Suppressor macrophage treated with lipopolysaccharide for 4 hours (primary cell): Measurements from ENCODE around the gene KCNK7.
A peak's percentile ranks its signal among the peaks of the same experiment; 100 is the strongest.

Source experiments
- DNase-seq: peaks from one replicate; pipeline ENCODE4 v3.0.0-alpha.2; 2020

The KCNK7 gene

DNA sequence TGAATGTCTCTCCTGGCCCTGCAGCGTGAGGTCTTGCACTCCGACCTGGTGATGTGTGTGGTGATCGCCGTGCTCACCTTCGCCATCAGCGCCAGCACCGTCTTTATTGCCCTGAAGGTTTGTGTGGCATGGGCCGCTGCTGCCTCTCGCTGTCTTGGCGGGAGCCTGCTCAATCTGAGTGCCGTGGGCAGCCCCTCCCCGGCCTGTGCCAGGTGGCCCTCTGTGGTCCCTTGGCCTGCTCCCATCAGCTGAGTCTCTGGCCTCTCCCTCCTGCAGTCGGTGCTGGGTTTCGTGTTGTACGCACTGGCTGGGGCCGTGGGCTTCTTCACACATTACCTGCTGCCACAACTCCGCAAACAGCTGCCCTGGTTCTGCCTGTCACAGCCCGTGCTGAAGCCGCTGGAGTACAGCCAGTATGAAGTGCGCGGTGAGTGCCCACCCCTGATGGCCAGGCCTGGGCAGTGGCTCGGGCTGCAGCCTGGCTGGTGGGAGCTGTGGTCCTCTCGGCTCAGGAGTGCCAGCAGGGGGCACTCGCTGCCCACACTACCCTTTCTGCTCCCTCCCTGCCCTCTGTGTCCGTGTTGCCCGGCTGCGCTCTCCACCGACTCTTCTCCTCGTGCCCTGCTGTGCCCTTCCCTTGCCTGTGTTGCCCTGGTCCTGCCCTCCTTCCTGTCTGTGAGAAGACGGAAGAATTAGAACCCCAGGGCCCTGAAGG, 30.2 kb upstream of the KCNK7 start:
- DNase-seq, result peak; percentile 79

DNA sequence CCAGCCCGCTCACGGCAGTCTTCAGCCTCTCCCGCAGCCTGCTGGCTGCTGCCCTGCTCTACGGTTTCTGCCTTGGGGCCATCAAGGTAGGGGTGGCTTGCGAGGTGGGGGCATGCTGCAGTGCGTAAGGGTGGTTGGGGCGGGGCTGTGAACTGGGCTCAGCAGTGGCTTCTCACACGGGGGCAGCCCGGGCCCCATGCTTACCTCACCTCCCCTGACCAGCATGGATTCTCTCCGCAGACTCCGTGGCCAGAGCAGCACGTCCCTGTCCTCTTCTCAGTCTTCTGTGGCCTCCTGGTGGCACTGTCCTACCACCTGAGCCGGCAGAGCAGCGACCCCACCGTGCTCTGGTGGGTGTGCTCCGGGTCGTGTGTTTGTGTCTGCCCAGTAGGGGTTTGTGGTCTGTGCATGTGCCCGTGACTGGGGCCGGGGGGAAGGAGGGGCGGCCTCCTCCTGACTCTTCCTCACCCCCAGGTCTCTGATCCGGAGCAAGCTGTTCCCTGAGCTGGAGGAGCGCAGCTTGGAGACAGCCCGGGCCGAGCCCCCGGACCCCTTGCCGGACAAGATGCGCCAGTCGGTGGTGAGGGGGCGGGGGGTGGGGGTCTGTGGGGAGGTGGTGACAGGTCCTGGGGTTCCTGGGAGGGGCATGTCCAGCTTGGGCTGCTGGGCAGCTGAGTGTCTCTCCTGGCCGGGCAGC, 29.5 kb upstream of the KCNK7 start:
- no peak for DNase-seq

DNA sequence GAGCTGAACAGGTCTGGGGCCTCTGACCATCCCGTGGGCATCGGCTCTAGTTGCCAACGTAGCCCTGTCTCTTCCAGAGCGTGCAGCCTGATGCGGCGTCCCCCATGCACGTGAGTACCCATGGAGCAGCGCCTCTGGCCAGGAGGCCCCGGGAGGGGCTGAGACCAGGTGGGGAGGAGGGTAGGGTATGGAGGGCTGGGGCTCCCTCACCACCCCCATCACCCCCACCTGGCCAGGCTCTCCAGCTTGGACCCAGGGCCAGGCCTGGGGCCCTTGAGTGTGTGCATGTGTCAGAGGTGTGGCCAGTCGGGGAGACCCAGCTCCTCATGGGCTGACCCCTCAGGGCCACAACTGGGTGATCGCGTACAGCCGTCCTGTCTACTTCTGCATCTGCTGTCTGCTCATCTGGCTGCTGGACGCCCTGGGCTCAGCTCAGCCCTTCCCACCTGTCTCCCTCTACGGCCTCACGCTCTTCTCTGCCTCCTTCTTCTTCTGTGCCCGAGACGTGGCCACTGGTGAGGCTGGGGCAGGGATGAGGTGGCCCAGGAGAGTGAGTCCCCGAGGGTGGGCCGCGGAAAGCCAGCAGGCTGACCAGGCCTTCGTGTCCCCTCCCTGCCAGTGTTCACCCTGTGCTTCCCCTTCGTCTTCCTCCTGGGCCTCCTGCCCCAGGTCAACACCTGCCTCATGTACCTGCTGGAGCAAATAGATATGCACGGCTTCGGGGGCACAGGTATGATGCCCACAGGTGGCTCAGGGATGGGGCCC, 28.4 kb upstream of the KCNK7 start:
- DNase-seq, result no peak

DNA sequence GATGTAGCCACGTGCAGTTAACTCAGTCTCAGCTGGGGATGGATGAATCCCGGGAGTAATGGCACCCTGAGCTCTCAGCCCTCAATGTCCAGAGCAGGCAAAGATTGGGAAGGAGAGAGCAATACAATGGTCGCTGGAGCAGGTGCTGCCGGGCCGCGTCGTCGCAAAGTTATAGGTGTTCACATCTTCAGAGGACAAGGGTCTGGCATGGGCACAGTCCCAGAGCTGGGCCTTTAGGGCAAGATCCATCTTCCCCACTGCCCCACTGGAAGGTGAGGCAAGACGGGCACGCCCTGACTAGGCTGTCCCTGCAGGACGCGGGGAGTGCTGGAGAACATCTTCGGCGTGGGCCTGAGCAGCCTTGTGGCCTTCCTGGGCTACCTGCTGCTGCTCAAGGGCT, 27.6 kb upstream of the KCNK7 start:
- DNase-seq, result no peak

DNA sequence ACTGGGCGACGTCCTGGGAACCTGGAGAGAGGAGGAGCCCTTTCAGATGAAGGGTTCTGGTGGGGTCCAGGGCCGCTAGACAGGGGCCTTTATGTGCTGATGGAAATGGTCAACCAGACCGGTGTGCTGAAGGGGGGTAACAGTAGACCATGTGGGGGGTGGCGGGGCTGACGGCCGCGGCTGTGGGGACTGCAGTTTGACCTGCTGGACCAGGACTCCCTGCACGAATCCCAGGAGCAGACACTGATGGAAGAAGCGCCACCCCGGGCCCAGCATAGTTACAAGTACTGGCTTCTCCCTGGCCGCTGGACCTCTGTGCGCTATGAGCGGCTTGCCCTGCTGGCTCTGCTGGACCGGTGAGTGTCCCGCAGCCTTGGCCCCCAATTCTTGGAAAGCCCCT, 26.4 kb upstream of the KCNK7 start:
- DNase-seq, result no peak

DNA sequence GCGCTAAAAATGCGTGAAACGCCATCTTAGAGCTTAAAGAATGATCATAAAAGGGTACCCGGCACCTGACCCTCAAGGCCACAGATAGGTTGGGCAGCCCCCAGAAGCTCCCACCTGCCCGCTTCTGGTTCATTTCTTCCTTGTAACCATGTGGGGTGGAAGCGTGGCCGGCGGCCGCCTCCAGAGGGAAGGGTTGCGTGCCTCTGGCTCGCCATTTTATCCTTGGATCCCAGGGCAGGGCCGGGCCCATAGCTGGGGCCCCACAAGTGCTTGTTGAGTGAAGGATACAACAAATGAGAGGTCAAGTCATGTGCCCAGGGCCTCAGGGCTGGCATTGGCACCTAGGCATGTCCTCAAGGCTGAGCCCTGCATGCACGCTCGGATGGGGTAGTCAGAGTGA, 25.9 kb upstream of the KCNK7 start:
- no peak for DNase-seq

DNA sequence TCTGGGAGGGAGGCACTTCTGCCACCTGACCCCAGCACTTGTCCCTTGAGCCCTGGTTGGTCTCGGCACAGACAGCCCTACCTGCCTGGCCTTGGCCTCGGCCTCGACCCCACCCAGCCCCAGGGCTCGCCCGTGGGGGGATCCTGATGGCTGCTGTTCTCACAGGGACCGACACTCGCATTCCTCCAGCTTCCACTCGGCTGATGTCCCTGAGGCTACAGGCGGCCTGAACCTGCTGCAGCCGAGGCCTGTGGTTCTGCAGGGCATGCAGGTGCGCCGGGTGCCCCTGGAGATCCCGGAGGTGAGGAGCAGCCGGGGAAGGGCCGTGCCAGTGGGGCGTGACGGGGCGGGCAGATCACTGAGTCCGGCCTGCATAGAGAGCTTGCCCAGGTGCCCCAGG, 25.1 kb upstream of the KCNK7 start:
- DNase-seq, result no peak

DNA sequence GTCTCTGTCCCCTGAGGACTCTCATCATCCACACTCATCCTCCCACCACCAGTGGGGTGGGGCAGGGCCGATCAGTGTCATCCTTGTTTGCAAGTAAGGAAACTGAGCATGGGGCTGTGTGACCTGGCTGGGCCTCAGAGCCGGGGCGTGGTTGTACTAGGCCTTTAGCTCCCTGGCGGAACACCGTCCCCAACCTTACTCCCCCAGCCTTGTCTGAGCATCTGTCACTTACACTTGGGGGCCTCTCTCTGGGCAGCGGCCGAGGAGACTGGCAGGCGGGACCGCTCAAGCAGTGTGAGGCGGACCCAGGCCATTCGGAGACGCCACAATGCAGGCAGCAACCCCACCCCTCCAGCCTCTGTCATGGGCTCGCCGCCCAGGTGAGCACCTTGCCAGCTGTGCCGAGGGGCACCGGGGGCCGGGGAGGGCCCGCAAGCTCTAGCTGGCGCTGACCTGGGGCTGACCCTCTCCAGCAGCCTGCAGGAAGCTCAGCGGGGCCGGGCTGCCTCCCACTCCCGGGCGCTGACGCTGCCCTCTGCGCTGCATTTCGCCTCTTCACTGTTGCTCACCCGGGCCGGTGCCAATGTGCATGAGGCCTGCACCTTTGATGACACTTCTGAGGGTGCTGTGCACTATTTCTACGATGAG, 23.8 kb upstream of the KCNK7 start:
- DNase-seq, result no peak

DNA sequence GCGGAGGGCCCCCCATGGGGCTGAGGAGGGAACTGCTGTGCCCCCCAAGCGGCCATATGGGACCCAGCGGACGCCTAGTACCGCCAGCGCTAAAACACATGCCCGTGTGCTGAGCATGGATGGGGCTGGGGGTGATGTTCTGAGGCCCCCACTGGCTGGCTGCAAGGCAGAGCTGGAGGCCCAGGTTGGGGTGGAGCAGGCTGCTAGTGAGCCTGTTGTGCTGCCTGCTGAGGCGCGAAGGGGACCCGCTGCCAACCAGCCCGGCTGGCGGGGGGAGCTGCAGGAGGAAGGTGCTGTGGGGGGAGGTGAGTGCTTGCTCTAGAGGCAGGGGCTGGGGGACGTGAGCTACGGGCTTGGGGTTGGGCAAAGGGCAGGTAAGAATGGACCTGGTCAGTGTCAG, 23.2 kb upstream of the KCNK7 start:
- no peak for DNase-seq

DNA sequence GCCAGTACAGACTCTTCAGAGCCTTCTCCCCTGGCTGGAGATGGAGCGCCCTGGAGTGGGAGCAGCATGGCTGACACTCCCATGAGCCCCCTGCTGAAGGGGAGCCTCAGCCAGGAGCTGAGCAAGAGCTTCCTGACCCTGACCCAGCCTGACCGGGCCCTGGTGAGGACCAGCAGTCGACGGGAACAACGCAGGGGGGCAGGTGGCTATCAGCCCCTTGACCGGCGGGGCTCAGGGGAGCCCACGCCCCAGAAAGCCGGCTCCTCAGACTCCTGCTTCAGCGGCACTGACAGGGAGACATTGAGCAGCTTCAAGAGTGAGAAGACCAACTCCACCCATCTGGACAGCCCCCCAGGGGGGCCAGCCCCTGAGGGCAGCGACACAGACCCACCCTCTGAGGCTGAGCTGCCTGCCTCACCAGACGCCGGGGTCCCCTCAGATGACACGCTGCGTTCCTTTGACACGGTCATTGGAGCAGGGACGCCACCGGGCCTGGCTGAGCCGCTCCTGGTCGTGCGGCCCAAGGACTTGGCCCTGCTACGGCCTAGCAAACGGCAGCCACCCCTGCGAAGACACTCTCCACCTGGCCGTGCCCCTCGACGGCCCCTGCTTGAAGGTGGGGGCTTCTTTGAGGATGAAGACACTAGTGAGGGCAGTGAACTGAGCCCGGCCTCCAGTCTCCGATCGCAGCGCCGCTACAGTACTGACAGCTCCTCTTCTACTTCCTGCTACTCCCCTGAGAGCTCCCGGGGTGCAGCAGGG, 22.6 kb upstream of the KCNK7 start:
- DNase-seq, result no peak

DNA sequence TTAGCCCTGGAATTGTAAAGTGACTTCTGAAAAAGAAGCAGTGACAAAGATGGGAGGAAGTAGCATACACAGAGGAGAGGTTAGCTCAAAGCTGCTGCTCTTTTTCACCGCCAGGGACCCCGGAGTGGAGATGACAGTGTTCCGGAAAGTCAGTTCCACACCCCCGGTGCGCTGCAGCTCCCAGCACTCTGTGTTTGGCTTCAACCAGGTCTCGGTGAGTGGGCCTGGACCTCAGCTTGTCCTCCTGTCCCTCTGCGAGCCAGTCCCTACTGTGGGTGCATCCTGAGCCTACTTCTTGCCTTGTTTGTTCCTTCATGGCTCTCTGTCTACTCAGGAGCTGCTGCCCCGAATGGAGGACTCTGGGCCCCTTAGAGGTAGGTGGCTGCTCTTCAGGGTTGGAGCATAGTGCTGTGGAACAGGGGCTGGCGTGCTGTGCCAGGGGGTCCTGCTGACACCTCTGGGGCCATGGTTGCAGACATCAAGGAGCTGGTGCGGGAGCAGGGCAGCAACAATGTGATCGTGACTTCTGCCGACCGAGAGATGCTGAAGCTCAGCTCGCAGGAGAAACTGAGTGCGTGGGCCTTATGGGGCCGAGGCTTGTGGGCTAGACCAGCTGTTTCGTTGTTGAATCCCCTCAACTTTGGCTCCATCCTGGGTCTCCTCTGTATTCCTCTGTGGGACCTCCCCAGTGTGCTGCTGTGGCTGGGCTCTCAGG, 21.7 kb upstream of the KCNK7 start:
- DNase-seq, result no peak

DNA sequence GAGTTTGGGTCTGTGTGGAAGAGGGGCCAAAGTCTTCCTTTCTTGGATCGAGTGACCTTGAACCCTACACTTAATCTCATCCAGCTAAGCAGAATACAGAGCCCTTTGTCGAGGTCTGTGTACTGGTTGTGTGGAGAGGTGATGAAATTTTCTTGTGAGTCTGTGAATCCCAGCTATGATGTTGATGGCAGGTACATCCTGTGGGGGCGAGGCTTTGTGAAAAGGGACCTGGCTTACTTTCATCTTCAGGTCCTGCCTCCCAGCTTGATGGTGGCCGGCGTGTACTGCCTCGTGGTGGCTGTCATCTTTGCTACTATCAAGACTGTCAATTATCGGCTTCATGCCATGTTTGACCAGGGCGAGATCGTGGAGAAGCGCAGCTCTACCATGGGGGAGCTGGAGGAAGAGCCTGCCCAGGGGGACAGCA, 21.0 kb upstream of the KCNK7 start:
- DNase-seq, result no peak

DNA sequence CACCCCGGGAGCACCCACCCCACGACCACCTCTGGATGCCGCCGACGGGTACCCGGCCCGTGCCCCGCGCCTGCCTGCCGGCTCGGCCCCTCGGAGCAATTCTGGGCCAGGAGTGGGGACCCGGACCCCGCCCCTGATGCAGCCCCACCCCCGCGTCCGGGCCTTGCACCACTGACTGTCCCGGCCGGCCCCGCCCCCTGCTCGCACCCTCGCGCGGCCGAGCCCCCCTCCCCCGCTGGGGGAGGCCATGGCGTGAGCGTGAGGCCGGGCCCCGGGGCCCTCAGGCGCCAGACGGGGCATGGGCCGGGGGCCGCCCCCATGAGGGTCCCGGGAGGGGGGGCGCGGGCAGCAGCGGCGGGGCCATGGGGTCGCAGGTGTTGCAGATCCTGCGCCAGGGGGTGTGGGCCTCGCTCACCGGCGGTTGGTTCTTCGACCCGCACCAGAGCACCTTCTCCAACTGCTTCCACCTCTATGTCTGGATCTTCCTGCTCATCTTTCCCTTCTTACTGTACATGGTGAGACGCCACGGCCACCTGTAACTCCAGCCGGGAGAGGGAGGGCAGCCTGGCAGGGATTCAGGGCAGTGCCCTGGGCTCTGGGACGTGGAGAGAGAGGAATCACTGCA, 20.5 kb upstream of the KCNK7 start:
- DNase-seq, result no peak

DNA sequence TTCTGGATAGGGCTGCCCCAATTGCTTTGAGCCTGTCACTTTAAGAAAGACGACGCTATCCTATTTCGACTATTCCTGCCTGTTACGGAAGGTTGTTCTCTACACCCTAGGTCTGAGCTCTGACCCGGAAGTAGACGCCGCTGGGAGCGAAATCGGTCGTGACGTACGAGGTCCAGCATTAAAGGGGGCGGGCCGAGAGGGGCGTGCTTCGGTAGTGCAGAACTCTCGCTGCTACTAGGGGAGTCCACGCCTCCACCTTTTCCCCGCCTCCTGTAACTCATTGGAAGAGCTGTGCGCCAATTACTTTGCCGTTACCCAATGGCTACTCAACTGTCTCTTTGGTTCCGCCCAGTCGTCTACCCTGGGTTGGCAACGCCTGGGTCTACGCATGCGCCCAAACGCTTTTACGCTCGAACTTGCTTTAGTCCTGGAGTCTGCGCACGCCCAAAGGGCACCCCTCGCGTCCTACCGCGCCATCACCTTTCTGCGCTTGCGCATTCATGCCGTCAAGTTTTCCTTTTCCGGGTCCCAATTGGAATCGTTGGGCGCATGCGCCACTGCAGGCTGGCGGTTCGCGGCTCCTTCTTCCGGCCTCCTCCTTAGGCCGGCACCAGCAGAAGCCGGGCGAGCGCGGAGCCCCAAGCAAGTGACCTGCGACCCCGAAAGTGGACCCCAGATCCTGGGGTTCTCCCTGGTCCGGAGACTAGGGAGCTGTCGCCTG, 19.8 kb upstream of the KCNK7 start, which contains the start of gene PCNX3:
Gene PCNX3 (plus strand): TSS at position 548 of the 721 bp plus-strand sequence. CDS start 536 bp downstream, outside the sequence.
- peak; percentile 100 for DNase-seq

DNA sequence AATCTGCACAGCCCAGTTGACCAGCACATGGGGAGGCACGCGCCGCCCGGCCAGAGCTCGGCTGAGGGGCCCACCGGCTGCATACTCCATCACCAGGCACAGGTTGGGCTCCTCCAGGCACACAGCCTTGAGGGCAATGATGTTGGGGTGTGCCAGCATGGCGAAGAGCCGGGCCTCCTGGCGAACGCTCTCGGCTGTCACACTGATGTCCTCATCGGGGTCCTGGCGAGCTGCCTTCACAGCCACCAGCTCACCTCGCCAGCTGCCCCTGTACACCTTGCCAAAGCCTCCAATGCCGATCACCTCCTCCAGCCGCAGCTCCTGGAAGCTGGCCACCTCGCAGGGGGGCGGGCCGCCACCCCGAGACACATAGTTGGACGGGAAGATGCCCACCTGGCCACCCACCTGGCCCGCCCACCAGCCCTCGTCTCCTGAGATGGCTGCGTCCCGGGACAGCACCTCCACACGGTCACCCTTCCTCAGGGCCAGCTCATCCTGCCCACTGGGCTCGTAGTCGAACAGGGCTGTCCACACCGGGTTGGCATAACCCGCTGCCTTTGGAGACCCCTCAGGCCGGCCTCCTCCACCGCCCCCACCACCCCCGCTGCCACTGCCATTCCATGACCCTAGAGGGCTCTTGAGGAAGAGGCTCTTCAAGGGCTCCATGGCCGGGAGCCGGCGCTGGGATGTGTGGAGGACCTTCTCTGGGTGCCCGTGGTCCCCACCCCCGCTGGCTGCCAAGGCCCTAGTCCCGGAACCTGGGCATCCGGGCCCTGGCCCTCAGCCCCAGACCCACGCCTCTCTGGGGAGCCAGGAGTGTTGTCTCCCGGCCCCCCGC, 17.7 kb upstream of the KCNK7 start:
- DNase-seq, result peak; percentile 26

DNA sequence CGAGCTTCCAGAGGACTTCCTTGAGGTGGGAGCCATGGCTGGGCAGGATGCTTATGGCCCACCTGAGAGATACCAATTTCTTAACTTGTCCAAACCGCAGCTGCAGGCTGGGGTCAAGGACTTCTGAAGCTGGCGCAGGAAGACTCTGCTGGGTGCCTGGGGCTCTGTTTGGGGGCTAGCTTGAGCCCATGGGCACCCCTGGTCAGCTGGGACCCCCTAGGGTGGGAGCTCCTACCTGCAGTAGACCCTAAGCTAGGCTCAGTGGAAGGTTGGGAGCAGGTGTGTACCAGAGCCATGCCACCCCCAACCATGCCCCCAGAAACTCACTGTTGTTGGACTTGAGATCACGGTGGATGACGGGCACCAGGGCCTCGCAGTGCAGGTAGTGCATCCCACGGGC, 17.1 kb upstream of the KCNK7 start:
- DNase-seq, result no peak

DNA sequence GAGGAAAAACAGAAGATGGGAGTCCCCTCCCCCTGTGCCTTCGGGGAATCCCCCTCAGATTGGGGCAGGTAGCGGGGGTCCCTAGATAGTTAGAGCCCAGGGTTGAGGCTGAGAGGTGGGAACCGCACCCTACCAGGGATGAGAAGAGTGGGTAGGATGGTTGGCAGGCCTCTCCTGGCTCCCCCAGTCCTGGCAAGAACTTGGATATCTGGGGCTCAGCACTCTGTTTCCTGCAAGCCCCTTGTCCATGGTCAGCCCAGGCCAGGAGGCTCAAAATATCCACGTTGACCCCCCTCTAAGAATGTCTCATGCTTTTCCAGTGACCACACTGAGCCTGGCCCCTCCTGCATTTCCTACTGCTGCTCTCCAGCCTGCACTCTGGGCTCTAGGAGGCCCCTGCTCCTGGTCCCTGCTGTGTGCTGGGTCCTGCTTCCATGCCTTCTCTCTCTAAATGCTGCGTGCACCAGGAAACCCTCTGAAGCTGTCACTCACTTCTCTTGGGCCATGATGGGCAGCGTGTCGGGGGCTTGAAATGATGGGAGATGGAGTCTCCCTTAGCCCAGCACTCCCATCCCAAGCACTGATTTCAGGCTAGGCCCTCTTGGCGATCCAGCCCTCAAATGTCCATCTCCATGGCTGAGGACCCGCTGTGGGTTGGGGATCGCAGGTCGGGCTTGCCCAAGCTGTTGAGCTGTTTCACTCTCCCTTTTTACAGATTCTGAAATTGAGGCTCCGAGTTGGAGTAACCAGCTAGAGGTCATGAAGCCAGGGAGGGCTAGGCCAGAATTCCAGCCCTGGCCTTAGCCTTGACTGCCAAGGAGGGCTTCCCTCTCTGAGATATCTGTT, 16.4 kb upstream of the KCNK7 start:
- no peak for DNase-seq

DNA sequence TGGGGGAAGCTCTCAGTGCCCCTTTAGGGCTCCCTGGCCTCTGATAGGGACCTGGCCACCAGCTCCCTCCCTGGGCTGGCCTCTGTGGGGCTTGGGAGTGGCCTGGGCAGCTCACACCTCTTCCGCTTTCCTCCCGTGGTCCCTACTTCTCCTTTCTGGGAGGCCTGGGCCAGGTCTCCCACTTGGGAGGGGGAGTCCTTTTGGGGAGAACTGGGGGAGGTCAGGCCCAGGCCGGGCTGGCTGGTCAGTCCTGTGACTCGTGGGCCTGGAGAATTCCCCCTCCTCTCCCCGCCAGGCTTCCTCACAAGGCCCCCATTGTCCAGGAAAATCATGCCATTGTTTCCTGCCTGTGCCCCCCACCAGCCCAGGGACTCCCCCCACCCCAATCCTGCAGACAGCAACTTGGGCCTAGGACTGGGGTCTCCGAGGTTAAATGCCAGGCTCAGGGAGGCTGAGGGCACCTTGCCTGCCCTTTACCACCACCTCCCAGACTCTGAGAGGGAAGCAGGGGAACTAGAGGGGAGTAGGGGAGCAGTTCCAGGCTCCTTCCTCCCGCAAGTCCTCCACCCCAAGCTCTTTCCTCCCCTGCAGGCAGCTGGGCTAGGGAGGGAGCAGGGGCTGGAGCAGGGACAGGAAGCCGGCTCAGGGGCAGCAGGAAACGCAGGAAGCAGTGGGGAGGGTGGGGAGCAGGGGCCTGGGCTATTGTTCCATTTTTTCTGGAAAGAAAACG, 15.6 kb upstream of the KCNK7 start:
- DNase-seq, result peak; percentile 87
